HCT116 (cell line): Measurements from ENCODE around the gene DMD.

Experiments used
- CTCF ChIP-seq, 3 experiments: fragments of 200-600 bp in 1 of 3; sonication (generic) in 1 of 3; IDR thresholded peaks in 2 of 3; conservative IDR thresholded peaks in 1 of 3; 2 replicates each; pipeline ENCODE4 v1.5.1; 2012 to 2017; ENCODE audit warnings: low read depth in 2 of 3, low read length in 2 of 3, antibody characterized with exemption in 1 of 3, borderline replicate concordance in 1 of 3, control low read depth in 1 of 3, mild to moderate bottlenecking in 1 of 3, mixed read lengths in 1 of 3, mixed run types in 1 of 3, moderate library complexity in 1 of 3; ENCODE audit not compliant: insufficient read depth in 1 of 3
- EGR1 ChIP-seq: IDR thresholded peaks from 2 replicates; pipeline ENCODE4 v1.6.1; 2012; ENCODE audit warnings: low read depth
- EZH2 ChIP-seq: fragments of 200-600 bp; sonication (generic); IDR thresholded peaks from 2 replicates; pipeline ENCODE4 v1.6.1; 2017; ENCODE audit warnings: antibody characterized with exemption, mixed run types
- EZH2phosphoT487 ChIP-seq: fragments of 200-600 bp; IDR thresholded peaks from 2 replicates; pipeline ENCODE4 v1.6.1; 2018; ENCODE audit warnings: antibody characterized with exemption, borderline replicate concordance
- POLR2A ChIP-seq: IDR thresholded peaks from 2 replicates; pipeline ENCODE4 v1.7.0; 2011; ENCODE audit warnings: borderline replicate concordance; ENCODE audit not compliant: insufficient read depth, insufficient read length; ENCODE audit errors: extremely low read depth
- REST ChIP-seq: IDR thresholded peaks from 2 replicates; pipeline ENCODE4 v1.6.1; 2012; ENCODE audit warnings: low read depth
- SP1 ChIP-seq: IDR thresholded peaks from 2 replicates; pipeline ENCODE4 v1.6.1; 2012; ENCODE audit warnings: low read depth
- YY1 ChIP-seq: IDR thresholded peaks from 2 replicates; pipeline ENCODE4 v1.6.1; 2011; ENCODE audit warnings: low read length, low read depth, moderate library complexity, mild to moderate bottlenecking; ENCODE audit not compliant: insufficient replicate concordance; ENCODE audit errors: extremely low read depth
- ZBTB33 ChIP-seq: IDR thresholded peaks from 2 replicates; pipeline ENCODE4 v1.6.1; 2011; ENCODE audit warnings: mild to moderate bottlenecking, low read length, moderate library complexity; ENCODE audit not compliant: insufficient replicate concordance; ENCODE audit errors: extremely low read depth
- ZFX ChIP-seq: fragments of 450-650 bp; IDR thresholded peaks from 2 replicates; pipeline ENCODE4 v1.6.1; 2017
- ZNF274 ChIP-seq: fragments of 200-500 bp; sonication (Bioruptor generic); IDR thresholded peaks from 2 replicates; pipeline ENCODE4 v1.6.1; 2014; ENCODE audit warnings: mild to moderate bottlenecking, low read depth, low read length, inconsistent platforms
- TF ChIP-seq, protein P1 (sequence below): IDR thresholded peaks from 2 replicates; pipeline ENCODE4 v1.6.1; 2012

DNA sequence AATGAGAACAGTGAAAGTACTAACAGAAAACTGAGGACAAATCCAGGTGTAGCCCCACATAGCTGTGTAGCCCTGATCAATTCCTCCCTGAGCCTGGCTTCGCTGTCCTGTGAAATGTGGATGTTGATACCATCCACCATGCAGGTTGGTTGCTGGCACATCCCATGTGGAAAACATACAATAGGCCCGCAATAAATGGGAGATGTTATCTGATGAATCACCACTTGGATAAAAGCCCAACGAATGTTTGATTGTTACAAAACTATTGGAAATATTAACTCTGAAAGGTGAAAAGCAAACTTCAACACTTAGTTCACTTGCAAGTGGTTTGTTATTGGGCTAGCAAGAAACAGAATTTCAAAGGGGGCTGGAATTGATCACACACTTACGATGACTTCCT, 1953.2 kb downstream of the DMD start:
- no peak for TF ChIP-seq CTCF (IDR thresholded peaks at IDR 0.05 in 2 of 3, conservative IDR thresholded peaks at IDR 0.05 in 1 of 3; ENCODE audit: borderline replicate concordance in 1 of 3, insufficient read depth in 1 of 3, low read depth in 2 of 3, low read length in 2 of 3)
- no peak for TF ChIP-seq ZFX
- TF ChIP-seq EZH2: no peak
- TF ChIP-seq EGR1: no peak
- TF ChIP-seq, protein P1, sequence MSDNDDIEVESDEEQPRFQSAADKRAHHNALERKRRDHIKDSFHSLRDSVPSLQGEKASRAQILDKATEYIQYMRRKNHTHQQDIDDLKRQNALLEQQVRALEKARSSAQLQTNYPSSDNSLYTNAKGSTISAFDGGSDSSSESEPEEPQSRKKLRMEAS: no peak
- no peak for TF ChIP-seq ZNF274
- TF ChIP-seq POLR2A: no peak
- TF ChIP-seq REST: no peak
- TF ChIP-seq ZBTB33: no peak
- TF ChIP-seq EZH2phosphoT487: no peak
- no peak for TF ChIP-seq YY1
- no peak for TF ChIP-seq SP1
